B cell (primary cell): ENCODE measurements around the gene SH2D4B.

ENCODE experiments used
- EZH2 ChIP-seq: IDR thresholded peaks from 2 replicates; pipeline ENCODE4 v1.6.1; 2012; ENCODE audit warnings: borderline replicate concordance, low read depth, mild to moderate bottlenecking, moderate library complexity, low read length; ENCODE audit not compliant: insufficient read depth, poor library complexity, severe bottlenecking
- TF ChIP-seq, protein P1 (sequence below): fragments of 200-600 bp; IDR thresholded peaks from one replicate; pipeline ENCODE4 v1.8.0; 2022; ENCODE audit warnings: antibody characterized with exemption, mild to moderate bottlenecking

DNA sequence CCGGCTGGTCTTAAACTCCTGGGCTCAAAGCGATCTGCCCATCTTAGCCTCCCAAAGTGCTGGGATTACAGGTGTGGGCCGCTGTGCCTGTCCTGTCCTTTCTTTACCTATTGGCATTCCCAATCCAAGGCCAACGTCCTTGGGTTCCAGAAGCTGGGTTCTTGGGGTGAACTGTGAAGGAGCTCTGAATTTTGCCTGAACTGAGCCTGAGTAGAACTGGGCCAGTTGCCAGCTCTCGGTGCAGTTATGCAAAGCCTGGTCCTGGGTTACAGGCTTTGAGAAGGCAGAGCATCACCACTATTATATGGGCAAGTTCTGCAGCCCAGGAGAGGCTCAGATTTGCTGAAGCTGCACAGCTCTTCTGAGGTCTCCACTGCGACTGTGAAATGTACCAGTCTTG is 24.6 kb upstream of the SH2D4B start:
- TF ChIP-seq EZH2 = no peak
- TF ChIP-seq, protein P1, sequence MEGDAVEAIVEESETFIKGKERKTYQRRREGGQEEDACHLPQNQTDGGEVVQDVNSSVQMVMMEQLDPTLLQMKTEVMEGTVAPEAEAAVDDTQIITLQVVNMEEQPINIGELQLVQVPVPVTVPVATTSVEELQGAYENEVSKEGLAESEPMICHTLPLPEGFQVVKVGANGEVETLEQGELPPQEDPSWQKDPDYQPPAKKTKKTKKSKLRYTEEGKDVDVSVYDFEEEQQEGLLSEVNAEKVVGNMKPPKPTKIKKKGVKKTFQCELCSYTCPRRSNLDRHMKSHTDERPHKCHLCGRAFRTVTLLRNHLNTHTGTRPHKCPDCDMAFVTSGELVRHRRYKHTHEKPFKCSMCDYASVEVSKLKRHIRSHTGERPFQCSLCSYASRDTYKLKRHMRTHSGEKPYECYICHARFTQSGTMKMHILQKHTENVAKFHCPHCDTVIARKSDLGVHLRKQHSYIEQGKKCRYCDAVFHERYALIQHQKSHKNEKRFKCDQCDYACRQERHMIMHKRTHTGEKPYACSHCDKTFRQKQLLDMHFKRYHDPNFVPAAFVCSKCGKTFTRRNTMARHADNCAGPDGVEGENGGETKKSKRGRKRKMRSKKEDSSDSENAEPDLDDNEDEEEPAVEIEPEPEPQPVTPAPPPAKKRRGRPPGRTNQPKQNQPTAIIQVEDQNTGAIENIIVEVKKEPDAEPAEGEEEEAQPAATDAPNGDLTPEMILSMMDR = no peak
